Ishikawa (cell line): ENCODE data around the gene DAB2IP.

Experiments
- EP300 ChIP-seq: IDR thresholded peaks from 2 replicates; pipeline ENCODE4 v1.6.1; 2012; ENCODE audit warnings: borderline replicate concordance
- REST ChIP-seq: IDR thresholded peaks from 2 replicates; pipeline ENCODE4 v1.6.1; 2012; ENCODE audit warnings: low read depth, mild to moderate bottlenecking
- TAF1 ChIP-seq: IDR thresholded peaks from 2 replicates; pipeline ENCODE4 v1.6.1; 2012; ENCODE audit warnings: low read depth, mild to moderate bottlenecking
- TF ChIP-seq, protein P1 (sequence below): IDR thresholded peaks from 2 replicates; pipeline ENCODE4 v1.6.1; 2012

- TF ChIP-seq, protein P1, sequence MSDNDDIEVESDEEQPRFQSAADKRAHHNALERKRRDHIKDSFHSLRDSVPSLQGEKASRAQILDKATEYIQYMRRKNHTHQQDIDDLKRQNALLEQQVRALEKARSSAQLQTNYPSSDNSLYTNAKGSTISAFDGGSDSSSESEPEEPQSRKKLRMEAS: no peak
- TF ChIP-seq EP300 (no peak), REST (no peak), TAF1 (no peak)
These were observed 158.1 kb downstream of the DAB2IP start for GRCh38 chr9:121809356-121810050.
